Stimulated activated naive CD4-positive, alpha-beta T cell treated with Interleukin-2 at 50 U/mL for 16 hours (primary cell): ENCODE data around the gene VARS1.
"Not testable (repeated sequence)": the region's sequence is repeated elsewhere in the genome, so short reads cannot be mapped to it uniquely, and the experiment has no call there.

Source experiments
- DNase-seq: peaks from one replicate; lab custom pipeline; 2025; lab: John Stamatoyannopoulos, UW

VARS1 gene

GRCh38 chr6:31794294-31794865 lies 1.2 kb downstream of the VARS1 start:
- no peak for DNase-seq

DNA sequence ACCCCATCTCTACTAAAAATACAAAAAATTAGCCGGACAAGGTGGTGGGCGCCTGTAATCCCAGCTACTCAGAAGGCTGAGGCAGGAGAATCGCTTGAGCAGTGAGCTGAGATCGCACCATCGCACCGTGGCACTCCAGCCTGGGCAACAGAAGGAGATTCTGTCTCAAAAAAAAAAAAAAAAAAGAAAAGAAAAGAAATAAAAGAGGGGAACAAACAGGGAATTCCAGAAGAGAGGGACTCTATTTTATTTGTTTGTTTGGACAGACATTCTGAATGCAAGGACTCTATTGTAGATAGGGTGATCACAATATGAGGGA lies 1.7 kb downstream of the VARS1 start:
- not testable (repeated sequence) for DNase-seq

- DNase-seq: no peak
Observed at GRCh38 chr6:31792761-31793171, 2.8 kb downstream of the VARS1 start.

- DNase-seq: no peak
Observed at GRCh38 chr6:31792090-31792374, 3.5 kb downstream of the VARS1 start.

- peak; percentile 14 for DNase-seq
Observed at GRCh38 chr6:31791324-31792089, 4.0 kb downstream of the VARS1 start.

GRCh38 chr6:31785475-31785874 lies 10.1 kb downstream of the VARS1 start:
- no peak for DNase-seq

- DNase-seq: no peak
Observed at GRCh38 chr6:31784098-31784925, 11.2 kb downstream of the VARS1 start.

DNA sequence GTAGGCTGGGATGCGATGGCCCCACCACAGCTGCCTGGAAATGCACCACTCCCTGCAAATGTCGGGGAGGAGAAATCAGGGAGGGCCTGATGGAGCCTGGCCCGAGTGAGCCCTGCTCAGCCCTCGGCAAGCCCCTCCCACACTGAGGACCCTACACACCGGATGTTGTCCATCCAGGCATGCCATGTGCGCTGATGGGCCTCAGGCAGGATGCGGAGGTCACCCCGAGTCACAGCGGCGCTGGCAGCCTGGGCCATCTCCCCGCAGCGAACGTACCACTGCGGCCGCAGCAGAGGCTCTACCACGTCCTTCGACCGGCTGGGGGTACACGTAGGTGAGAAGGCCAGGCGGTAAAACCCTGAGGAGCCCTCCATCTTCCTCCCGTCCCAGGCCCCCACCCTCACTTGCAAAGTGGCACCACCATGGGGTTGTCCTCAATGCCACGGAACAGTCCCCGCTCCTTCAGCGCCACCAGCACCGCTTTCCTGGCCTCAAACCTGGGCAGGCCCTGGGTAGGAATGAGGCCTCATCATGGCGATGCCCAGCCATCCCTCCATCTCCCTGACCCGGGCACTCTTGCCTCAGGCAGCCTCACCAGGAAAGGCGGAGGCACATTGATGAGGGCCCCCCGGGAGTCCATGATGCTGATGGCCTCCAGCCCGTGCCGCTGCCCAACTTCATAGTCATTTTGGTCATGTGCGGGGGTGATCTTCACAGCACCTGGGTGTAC lies 13.3 kb downstream of the VARS1 start:
- no peak for DNase-seq

- no peak for DNase-seq
Observed at GRCh38 chr6:31781244-31782125, 14.1 kb downstream of the VARS1 start.

DNA sequence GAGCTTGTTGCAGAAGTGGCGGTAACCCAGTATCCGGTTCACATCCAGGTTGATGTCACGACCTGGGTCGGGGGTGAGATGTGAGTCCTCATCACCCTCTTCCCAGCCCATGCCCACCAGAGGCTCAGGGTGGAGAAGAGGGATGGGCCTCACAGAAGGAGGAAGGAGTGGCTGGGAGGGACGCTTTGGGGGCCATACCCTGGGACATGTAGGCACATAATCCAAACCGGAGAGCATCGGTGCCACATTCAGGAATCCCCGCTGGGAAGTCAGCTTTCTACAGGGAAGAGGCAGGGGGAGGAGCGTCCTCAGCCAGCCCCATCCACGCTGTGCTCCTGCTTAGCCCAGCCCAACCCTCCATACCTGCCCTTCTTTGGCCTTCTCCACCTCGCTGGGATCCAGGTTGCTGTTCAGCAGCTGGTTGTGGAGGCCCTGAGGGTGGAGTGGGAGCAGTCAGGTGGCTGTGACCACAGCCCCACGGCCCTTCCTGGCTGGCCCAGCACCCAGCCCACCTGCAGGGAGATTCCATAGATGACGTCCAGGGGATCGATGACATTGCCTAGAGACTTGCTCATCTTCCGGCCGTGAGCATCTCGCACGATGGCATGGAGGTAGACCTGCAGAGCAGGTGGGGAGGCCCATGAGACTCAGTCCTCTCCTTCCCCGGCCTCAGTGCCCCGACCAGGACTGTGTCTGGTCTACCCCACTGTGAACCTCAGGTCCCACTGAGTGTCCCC lies 14.9 kb downstream of the VARS1 start:
- no peak for DNase-seq

- DNase-seq: no peak
Observed at GRCh38 chr6:31779908-31780307, 15.6 kb downstream of the VARS1 start.

DNA sequence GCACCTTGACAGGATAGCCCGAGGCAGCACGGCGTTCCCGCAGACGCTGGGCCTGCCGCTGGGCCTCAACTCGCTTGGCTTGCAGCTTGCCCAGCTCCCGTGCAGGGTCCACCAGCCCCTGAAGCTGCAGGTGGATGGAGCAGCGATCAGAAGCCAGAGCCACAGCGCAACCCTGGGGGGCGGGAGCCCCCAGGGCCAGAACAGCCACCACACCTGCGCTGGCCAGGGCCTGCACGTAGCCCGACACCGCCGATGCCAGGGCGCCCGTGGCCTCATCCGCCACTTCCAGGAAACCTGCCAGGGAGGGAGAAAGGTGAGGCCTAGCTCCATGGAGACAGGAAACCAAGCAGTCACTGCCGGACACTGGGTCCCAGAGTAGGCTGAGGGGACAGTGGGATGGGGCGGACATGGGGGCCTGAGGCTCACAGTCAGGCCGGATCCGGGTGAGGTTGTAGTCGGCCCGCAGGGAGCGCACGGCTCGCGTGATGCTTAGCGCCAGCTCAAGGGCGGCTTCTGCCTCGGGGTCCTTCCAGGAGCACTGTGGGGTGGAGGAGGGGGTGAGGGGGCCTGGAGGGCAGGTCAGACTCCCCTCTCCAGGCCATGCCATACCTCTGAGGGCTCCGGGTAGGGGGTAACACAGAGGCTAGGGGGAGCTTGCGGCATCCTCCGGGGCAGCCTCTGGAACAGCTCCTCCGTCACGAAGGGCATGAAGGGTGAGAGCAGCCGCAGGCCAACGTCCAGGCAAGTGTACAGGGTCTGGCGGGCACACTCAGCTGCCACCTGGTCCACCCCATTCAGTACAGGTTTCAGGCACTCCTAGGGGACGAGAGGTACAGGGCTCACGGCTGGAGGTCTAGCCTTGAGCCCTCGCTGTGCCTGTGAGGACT lies 16.3 kb downstream of the VARS1 start:
- DNase-seq: no peak

- no peak for DNase-seq
Observed at GRCh38 chr6:31778193-31778592, 17.4 kb downstream of the VARS1 start.

DNA sequence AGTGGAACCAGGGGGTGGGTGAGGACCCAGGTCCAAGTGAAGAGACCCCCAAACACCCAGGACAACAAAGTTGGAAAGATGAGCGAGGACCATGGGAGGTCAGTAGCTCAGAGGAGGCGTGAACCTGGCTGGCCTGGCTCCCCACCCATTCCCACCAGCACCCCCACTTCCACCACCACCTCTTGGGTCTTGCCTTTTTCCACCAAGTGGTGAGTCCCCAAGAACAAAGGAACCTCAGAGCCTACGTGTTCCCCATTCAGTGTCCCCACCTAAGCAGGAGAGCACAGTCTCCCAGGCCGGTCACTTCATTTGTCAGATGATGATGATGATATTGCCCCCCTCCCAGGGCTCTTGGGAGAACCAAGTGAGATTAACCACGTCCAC lies 17.9 kb downstream of the VARS1 start:
- no peak for DNase-seq

GRCh38 chr6:31776989-31777666 lies 18.4 kb downstream of the VARS1 start, which contains the start of gene VWA7:
Gene VWA7 (minus strand): TSS chr6:31777328. CDS start chr6:31776779, 549 bp downstream.
- DNase-seq: peak; percentile 79

GRCh38 chr6:31776485-31776988 lies 19.0 kb downstream of the VARS1 start:
- no peak for DNase-seq

GRCh38 chr6:31775633-31776484 lies 19.7 kb downstream of the VARS1 start:
- no peak for DNase-seq

- no peak for DNase-seq
Observed at GRCh38 chr6:31775184-31775583, 20.4 kb downstream of the VARS1 start.
